Measurements from ENCODE around the gene TMEM215.

DNA sequence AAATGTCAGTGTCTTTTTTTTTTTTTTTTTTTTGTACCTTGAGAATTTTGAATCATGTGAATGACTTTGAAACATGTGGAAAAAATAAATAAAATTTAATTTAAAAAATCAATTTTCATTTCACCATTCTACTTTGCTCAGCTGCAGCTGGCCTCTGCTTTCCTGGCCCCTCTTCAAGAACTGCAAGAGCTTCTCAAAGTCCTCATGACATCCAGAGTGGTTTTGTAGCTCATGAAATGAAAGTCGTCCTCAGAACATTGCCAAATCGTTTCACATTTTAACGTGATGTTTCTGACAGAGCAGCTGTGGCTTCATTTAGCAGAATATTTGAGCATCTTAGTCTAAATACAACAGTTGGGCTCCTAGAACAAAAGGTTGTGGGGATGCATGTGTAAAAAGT, 47.9 kb upstream of the TMEM215 start:
- TF ChIP-seq, protein P1, sequence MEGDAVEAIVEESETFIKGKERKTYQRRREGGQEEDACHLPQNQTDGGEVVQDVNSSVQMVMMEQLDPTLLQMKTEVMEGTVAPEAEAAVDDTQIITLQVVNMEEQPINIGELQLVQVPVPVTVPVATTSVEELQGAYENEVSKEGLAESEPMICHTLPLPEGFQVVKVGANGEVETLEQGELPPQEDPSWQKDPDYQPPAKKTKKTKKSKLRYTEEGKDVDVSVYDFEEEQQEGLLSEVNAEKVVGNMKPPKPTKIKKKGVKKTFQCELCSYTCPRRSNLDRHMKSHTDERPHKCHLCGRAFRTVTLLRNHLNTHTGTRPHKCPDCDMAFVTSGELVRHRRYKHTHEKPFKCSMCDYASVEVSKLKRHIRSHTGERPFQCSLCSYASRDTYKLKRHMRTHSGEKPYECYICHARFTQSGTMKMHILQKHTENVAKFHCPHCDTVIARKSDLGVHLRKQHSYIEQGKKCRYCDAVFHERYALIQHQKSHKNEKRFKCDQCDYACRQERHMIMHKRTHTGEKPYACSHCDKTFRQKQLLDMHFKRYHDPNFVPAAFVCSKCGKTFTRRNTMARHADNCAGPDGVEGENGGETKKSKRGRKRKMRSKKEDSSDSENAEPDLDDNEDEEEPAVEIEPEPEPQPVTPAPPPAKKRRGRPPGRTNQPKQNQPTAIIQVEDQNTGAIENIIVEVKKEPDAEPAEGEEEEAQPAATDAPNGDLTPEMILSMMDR (IDR thresholded peaks at IDR 0.05) = no peak
- no peak for TF ChIP-seq EZH2 (IDR thresholded peaks at IDR 0.05)

Data from neural progenitor cell (in vitro differentiated cells).